HG03196 (cell line): ENCODE data around the gene RIMKLB.
"Not testable (repeated sequence)": the region's sequence is repeated elsewhere in the genome, so short reads cannot be mapped to it uniquely, and the experiment has no call there.

ENCODE experiments used
- ATAC-seq: cut with Tn5 transposase; IDR thresholded peaks from one replicate; pipeline ENCODE4 v1.9.1; 2021; ENCODE audit not compliant: unreplicated experiment

RIMKLB gene

GRCh38 chr12:8813572-8814357 lies 116.0 kb downstream of the RIMKLB start:
- ATAC-seq: no peak

- ATAC-seq: no peak
Observed at GRCh38 chr12:8816448-8817050, 118.8 kb downstream of the RIMKLB start.

GRCh38 chr12:8817856-8818255 lies 120.1 kb downstream of the RIMKLB start:
- no peak for ATAC-seq

- no peak for ATAC-seq
Observed at GRCh38 chr12:8818526-8818925, 120.7 kb downstream of the RIMKLB start.

GRCh38 chr12:8819666-8819980 lies 121.8 kb downstream of the RIMKLB start:
- ATAC-seq: no peak

- not testable (repeated sequence) for ATAC-seq
Observed at GRCh38 chr12:8820676-8821407, 123.1 kb downstream of the RIMKLB start.

GRCh38 chr12:8821591-8821990 lies 123.8 kb downstream of the RIMKLB start:
- ATAC-seq: no peak

GRCh38 chr12:8822298-8822697 lies 124.5 kb downstream of the RIMKLB start, which contains the start of gene A2ML1:
TSS of gene A2ML1 (plus strand) at chr12:8822621. CDS start at chr12:8822652, 31 bp downstream.
- no peak for ATAC-seq

GRCh38 chr12:8823565-8824300 lies 125.9 kb downstream of the RIMKLB start:
- no peak for ATAC-seq

GRCh38 chr12:8827551-8828256 lies 129.9 kb downstream of the RIMKLB start:
- no peak for ATAC-seq

- ATAC-seq: no peak
Observed at GRCh38 chr12:8828257-8829124, 130.7 kb downstream of the RIMKLB start.

- no peak for ATAC-seq
Observed at GRCh38 chr12:8829125-8829518, 131.3 kb downstream of the RIMKLB start.

GRCh38 chr12:8829621-8830020 lies 131.8 kb downstream of the RIMKLB start:
- ATAC-seq: no peak

GRCh38 chr12:8831116-8831515 lies 133.3 kb downstream of the RIMKLB start:
- no peak for ATAC-seq

GRCh38 chr12:8832500-8832899 lies 134.7 kb downstream of the RIMKLB start:
- no peak for ATAC-seq
